LoVo (cell line): ENCODE results near the gene TVP23C.

ENCODE experiments used
- DNase-seq: peaks from one replicate; pipeline ENCODE4 v3.0.0-alpha.2; 2016; ENCODE audit warnings: low spot score

The TVP23C gene

GRCh38 chr17:15465045-15465701 is 98.1 kb downstream of the TVP23C start:
- no peak for DNase-seq

GRCh38 chr17:15464231-15464985 is 98.9 kb downstream of the TVP23C start:
- DNase-seq, result no peak

GRCh38 chr17:15462976-15463772 is 100.1 kb downstream of the TVP23C start:
- peak; percentile 12 for DNase-seq

GRCh38 chr17:15457723-15458094 is 105.6 kb downstream of the TVP23C start:
- no peak for DNase-seq

GRCh38 chr17:15456972-15457722 is 106.1 kb downstream of the TVP23C start:
- DNase-seq, result no peak

- DNase-seq, result no peak
Observed at GRCh38 chr17:15456496-15456895, 106.8 kb downstream of the TVP23C start.

GRCh38 chr17:15454346-15454745 is 108.9 kb downstream of the TVP23C start:
- no peak for DNase-seq

GRCh38 chr17:15453782-15454181 is 109.5 kb downstream of the TVP23C start:
- DNase-seq, result no peak

GRCh38 chr17:15453246-15453645 is 110.0 kb downstream of the TVP23C start:
- no peak for DNase-seq

- DNase-seq, result no peak
Observed at GRCh38 chr17:15452746-15453145, 110.5 kb downstream of the TVP23C start.
